ENCODE measurements around the gene KLC1.

The KLC1 gene

DNA sequence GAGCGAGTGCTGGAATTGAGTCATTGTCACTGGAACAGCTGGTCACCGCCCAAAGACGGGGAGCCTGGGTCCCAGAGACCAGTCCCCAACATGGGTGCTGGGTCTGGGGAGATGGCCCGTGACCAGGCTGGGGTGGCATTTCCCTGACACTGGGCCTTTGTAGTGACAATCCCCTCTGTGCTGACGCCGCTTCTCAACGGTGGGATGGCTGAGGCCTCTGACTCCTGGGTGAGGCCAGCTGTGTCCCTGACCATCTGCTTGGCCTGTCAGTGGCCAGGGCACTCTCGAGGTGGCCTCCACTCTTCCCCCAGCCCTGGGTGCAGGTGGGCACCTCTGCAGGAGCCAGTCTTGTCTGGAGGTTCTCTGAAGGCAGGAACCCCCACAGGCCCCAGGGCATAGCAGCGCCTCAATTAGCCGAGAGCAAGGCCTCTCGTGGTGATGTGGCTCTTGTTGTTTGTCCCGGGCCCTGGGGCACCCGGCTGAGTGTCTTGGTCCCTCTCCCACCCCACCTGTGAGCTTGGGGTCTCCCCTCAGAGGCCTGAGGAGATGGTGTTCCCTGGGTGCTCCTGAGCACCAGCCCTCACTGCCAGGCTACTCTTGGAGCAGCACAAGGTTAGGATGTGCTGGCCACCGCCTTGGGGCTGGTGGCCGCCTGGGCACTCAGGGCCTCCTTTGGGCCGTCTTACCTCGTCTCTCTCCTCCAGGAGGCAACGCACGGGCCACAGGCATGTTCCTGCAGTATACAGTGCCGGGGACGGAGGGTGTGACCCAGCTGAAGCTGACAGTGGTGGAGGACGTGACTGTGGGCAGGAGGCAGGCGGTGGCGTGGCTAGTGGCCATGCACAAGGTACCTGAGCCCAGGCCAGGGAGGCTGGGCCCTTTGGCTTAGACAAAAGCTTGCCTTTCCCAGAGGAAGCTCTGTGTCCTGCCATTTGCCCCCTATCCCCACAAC, 103.2 kb downstream of the KLC1 start:
- TF ChIP-seq, protein P1, sequence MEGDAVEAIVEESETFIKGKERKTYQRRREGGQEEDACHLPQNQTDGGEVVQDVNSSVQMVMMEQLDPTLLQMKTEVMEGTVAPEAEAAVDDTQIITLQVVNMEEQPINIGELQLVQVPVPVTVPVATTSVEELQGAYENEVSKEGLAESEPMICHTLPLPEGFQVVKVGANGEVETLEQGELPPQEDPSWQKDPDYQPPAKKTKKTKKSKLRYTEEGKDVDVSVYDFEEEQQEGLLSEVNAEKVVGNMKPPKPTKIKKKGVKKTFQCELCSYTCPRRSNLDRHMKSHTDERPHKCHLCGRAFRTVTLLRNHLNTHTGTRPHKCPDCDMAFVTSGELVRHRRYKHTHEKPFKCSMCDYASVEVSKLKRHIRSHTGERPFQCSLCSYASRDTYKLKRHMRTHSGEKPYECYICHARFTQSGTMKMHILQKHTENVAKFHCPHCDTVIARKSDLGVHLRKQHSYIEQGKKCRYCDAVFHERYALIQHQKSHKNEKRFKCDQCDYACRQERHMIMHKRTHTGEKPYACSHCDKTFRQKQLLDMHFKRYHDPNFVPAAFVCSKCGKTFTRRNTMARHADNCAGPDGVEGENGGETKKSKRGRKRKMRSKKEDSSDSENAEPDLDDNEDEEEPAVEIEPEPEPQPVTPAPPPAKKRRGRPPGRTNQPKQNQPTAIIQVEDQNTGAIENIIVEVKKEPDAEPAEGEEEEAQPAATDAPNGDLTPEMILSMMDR (IDR thresholded peaks at IDR 0.05; ENCODE audit: extremely low read depth, missing control alignments), result no peak

DNA sequence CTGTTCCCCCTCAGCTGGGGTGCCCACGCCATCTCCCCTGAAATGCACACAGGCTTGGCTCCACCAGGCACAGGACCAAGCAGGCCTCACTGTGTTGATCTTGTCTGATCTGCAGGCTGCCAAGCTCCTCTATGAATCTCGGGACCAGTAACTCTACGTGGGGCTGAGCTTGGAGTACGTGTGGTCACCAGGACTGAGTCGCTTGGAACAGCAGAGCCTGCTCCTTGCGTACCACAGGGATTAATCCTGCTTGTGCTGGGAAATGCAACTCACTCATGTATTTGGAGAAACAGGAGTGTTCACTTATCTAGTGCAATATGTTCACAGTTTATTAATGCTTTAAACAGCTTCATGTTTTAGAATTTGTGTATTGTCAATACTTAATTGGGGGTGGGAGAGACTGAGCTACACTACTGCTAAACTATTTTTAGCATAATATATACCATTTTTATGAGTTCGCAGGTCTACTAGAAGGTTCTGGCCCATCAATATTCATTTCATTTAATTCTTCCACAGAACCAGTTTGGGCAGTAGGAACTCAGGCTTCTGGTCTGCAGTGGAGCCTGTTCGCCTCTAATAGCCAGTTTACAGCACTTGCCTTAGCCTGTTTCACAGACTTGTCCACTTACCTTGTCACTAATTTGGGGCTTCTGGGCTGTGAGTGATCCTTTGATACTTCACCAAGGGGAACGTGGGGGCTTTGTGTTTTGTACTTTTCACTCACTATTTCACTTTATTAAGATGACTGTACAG, 104.0 kb downstream of the KLC1 start:
- TF ChIP-seq, protein P1 (IDR thresholded peaks at IDR 0.05; ENCODE audit: extremely low read depth, missing control alignments), result no peak
- DNase-seq (ENCODE audit: low spot score), result no peak

More for the DNA sequence above, 103.2 kb downstream of the KLC1 start:
- DNase-seq (ENCODE audit: low spot score), result no peak

DNA sequence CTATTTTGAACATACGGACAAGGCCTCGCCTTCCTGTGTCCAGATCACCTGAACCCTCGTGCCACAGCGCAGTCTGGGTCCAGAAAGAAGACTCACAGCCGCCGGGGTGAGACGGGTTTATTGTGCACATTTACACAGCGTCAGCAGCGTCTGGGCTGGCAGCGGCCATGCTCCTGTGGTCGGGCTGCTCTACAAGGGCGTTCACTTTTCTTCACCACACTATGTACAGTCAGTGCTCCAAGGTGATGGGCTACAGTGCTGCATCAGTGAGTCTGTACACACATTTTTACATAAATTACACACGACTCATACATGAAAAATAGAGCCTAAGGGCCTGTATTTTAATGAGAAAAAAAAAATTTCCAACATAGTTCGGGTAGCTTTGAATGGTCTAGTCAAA, 104.6 kb downstream of the KLC1 start:
- no peak for DNase-seq (ENCODE audit: low spot score)
- TF ChIP-seq, protein P1 (IDR thresholded peaks at IDR 0.05; ENCODE audit: extremely low read depth, missing control alignments), result no peak

DNA sequence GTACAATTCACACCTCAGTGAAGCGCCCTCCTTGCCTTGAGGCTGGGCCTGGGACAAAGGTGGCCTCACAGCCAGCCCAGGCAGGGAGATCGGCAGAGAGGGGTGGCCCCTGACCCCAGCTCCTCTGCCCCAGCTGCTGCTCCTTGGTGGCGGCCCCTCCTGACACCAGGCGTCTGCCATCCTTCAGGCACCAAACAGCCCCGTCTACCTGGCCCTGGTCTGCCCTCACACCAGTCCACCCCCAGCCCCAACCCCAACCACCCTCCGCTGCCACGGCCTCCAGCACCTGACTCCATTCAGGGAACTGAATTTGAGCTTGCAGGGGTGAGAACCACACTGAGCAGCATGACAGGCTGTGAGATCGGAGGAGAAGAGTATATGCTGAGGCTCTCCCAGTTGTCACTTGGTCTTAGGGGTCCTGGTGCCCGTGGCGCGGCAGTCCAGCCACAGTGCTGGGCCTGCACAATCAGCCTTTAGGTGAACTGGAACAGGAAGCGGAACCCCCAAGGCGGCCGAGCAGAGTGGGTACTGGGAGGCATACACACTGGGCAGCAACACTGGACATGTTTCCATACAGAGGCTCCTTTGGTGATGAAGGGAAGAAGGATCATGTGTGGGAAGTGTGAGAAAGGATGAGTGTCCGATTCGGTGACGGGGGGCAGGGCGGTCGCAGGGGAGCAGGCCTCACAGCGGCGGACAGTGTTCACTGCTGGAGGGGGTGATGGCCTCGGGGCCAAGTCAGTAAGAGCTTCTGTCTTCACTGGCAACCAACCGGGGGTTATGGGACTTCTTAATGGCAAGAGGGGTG, 105.3 kb downstream of the KLC1 start:
- no peak for DNase-seq (ENCODE audit: low spot score)
- TF ChIP-seq, protein P1 (IDR thresholded peaks at IDR 0.05; ENCODE audit: extremely low read depth, missing control alignments), result no peak

DNA sequence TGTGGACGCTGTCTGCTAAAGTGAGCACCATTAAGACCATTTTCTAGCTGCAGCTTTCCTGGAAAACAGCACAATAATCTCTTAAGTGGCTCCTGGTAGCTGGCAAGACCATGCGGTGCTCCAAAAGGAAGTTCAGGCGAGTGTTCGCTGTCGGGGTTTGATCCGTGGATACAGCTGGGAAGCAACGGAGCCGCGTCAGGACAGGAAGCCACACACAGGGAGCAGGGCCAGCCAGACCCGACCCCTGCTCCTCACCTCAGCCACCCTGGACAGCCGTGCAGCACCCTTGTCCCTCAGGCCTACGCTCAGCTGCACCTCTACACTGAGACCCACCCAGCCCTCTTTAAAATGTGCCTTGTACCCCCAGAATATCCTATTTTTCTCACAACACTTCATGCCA, 106.0 kb downstream of the KLC1 start:
- TF ChIP-seq, protein P1 (IDR thresholded peaks at IDR 0.05; ENCODE audit: extremely low read depth, missing control alignments), result no peak
- no peak for DNase-seq (ENCODE audit: low spot score)

DNA sequence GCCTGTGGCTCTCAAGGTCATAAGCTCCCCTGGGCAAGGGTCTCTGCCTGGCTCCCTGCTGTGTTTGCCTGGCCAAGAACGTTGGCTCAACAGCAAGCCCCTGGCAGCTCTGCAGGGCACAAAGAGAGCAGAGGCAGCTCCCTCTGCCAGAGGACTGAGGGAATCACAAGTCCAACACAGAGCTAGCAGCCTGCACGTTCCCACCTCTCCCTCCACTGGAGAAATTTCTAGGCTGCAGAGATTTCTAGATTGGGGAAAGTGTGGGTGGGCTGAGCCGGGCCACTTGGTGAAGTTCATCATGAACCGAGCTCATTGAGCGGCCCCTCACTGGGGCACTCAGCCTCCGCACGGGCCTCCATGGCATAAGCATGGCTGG, 106.4 kb downstream of the KLC1 start:
- TF ChIP-seq, protein P1 (IDR thresholded peaks at IDR 0.05; ENCODE audit: extremely low read depth, missing control alignments), result no peak
- no peak for DNase-seq (ENCODE audit: low spot score)
